Gastrocnemius medialis (tissue), 4 donors: ENCODE results near the gene TTLL9.

Experiments used
- POLR2A ChIP-seq, 2 donors: fragments of 450-650 bp; IDR thresholded peaks; one replicate each; pipeline ENCODE4 v1.6.1; 2017; ENCODE audit warnings: antibody characterized with exemption in 2 of 2, mild to moderate bottlenecking in 2 of 2, moderate library complexity in 2 of 2
- TF ChIP-seq, protein P1 (sequence below), 5 experiments: fragments of 450-650 bp in 3 of 5; fragments of 200-600 bp in 2 of 5; sonication (generic) in 2 of 5; IDR thresholded peaks in 4 of 5; conservative IDR thresholded peaks in 1 of 5; 1 replicate in 4 of 5; 2 replicates in 1 of 5; pipeline ENCODE4 v1.5.1; 2016 to 2019; ENCODE audit warnings: antibody characterized with exemption in 5 of 5, mild to moderate bottlenecking in 3 of 5, moderate library complexity in 3 of 5

GRCh38 chr20:31916708-31917107, 46.3 kb downstream of the TTLL9 start:
- TF ChIP-seq POLR2A (IDR thresholded peaks at IDR 0.05): no peak
- TF ChIP-seq, protein P1, sequence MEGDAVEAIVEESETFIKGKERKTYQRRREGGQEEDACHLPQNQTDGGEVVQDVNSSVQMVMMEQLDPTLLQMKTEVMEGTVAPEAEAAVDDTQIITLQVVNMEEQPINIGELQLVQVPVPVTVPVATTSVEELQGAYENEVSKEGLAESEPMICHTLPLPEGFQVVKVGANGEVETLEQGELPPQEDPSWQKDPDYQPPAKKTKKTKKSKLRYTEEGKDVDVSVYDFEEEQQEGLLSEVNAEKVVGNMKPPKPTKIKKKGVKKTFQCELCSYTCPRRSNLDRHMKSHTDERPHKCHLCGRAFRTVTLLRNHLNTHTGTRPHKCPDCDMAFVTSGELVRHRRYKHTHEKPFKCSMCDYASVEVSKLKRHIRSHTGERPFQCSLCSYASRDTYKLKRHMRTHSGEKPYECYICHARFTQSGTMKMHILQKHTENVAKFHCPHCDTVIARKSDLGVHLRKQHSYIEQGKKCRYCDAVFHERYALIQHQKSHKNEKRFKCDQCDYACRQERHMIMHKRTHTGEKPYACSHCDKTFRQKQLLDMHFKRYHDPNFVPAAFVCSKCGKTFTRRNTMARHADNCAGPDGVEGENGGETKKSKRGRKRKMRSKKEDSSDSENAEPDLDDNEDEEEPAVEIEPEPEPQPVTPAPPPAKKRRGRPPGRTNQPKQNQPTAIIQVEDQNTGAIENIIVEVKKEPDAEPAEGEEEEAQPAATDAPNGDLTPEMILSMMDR (IDR thresholded peaks at IDR 0.05 in 4 of 5, conservative IDR thresholded peaks at IDR 0.05 in 1 of 5): no peak
